ENCODE data around the gene AKR7A2. TPM values are rescaled to one million over a fixed set of nuclear protein-coding genes. Genes with fewer than 3 reads are reported as not detected.

AKR7A2 gene
- total RNA-seq: 37.4 TPM
- long read RNA-seq, transcript AKR7A2-201 (7 exons, 1,362 nt): major isoform, 64 of 69 reads
- long read RNA-seq, partial matches to known transcripts: 1 of 69 reads
- long read RNA-seq, other reads (novel, unspliced or antisense): 4 of 69 reads

GRCh38 chr1:19311931-19312781 lies at the start of gene AKR7A2, which contains the start of gene SLC66A1:
AKR7A2 (minus strand) TSS chr1:19312144; CDS start chr1:19312124, 20 bp downstream.
SLC66A1 (plus strand) TSS chr1:19312326; CDS start chr1:19317678, 5,352 bp downstream.
- H3K36me3 ChIP-seq: peaks cover 16% of the 10 kb centered on the region
- no peaks in the 10 kb centered on the region for H3K27me3 ChIP-seq (ENCODE audit: low read depth)
- H3K4me3 ChIP-seq: peak within 1 kb of the TSS; percentile 95
- peaks cover 42% of the 10 kb centered on the region for H3K4me1 ChIP-seq
- no peaks in the 10 kb centered on the region for H3K9me3 ChIP-seq
- intact Hi-C loops (cut with DNase I): no loop called here
- TF ChIP-seq CTCF (IDR thresholded peaks at IDR 0.05): no peak
- DNase-seq: peak; percentile 94
- H3K27ac ChIP-seq: peak within 1 kb of the TSS; percentile 90
- ATAC-seq: peak; percentile 98

- TF ChIP-seq CTCF (IDR thresholded peaks at IDR 0.05): no peak
- intact Hi-C loops (cut with DNase I): no loop called here
- peaks cover 38% of the 10 kb centered on the region for H3K36me3 ChIP-seq
- DNase-seq: no peak
- no peaks in the 10 kb centered on the region for H3K27me3 ChIP-seq (ENCODE audit: low read depth)
- peak overlapping the region; percentile 60 for H3K27ac ChIP-seq
- H3K4me1 ChIP-seq: peaks cover 38% of the 10 kb centered on the region
- ATAC-seq: peak; percentile 74 to 86
- no peaks in the 10 kb centered on the region for H3K9me3 ChIP-seq
- no peak overlapping the region for H3K4me3 ChIP-seq
Observed at GRCh38 chr1:19360843-19361610, 49.1 kb upstream of the AKR7A2 start.

GRCh38 chr1:19360432-19360831 lies 48.5 kb upstream of the AKR7A2 start:
- TF ChIP-seq CTCF (IDR thresholded peaks at IDR 0.05): no peak
- H3K4me3 ChIP-seq: no peak overlapping the region
- ATAC-seq: no peak
- peaks cover 38% of the 10 kb centered on the region for H3K4me1 ChIP-seq
- intact Hi-C loops (cut with DNase I): no loop called here
- DNase-seq: no peak
- H3K36me3 ChIP-seq: peaks cover 44% of the 10 kb centered on the region
- H3K9me3 ChIP-seq: no peaks in the 10 kb centered on the region
- peak overlapping the region; percentile 21 for H3K27ac ChIP-seq
- H3K27me3 ChIP-seq (ENCODE audit: low read depth): no peaks in the 10 kb centered on the region

- Histone ChIP-seq H3K36me3 (peaks cover 44% of the 10 kb centered on the region), H3K9me3 (no peaks in the 10 kb centered on the region), H3K4me1 (peaks cover 38% of the 10 kb centered on the region), H3K27ac (no peak overlapping the region), H3K4me3 (no peak overlapping the region), H3K27me3 (ENCODE audit: low read depth) (no peaks in the 10 kb centered on the region)
- TF ChIP-seq CTCF (IDR thresholded peaks at IDR 0.05): no peak
- ATAC-seq: no peak
- intact Hi-C loops (cut with DNase I): no loop called here
- DNase-seq: no peak
Observed at GRCh38 chr1:19360016-19360415, 48.1 kb upstream of the AKR7A2 start.

GRCh38 chr1:19359357-19359756 lies 47.4 kb upstream of the AKR7A2 start:
- peaks cover 46% of the 10 kb centered on the region for H3K36me3 ChIP-seq
- H3K27ac ChIP-seq: no peak overlapping the region
- no peaks in the 10 kb centered on the region for H3K9me3 ChIP-seq
- DNase-seq (no peak), ATAC-seq (no peak)
- TF ChIP-seq CTCF (IDR thresholded peaks at IDR 0.05): no peak
- H3K27me3 ChIP-seq (ENCODE audit: low read depth): no peaks in the 10 kb centered on the region
- peaks cover 38% of the 10 kb centered on the region for H3K4me1 ChIP-seq
- intact Hi-C loops (cut with DNase I): no loop called here
- no peak overlapping the region for H3K4me3 ChIP-seq
